ENCODE results near the gene SCFD2.

GRCh38 chr4:53136954-53137353 lies 228.9 kb downstream of the SCFD2 start:
- TF ChIP-seq ZNF274 (IDR thresholded peaks at IDR 0.05; ENCODE audit: low read depth, low read length) (no peak), SUZ12 (IDR thresholded peaks at IDR 0.05; ENCODE audit: extremely low read depth, insufficient read depth, insufficient read length) (no peak)
